ENCODE results near the gene TRMT11.
"Not testable (repeated sequence)": the region's sequence is repeated elsewhere in the genome, so short reads cannot be mapped to it uniquely, and the experiment has no call there.

The TRMT11 gene

GRCh38 chr6:125991653-125992052, 5.3 kb downstream of the TRMT11 start:
- no peak for DNase-seq (ENCODE audit: low spot score)

- no peak for DNase-seq (ENCODE audit: low spot score)
Observed at GRCh38 chr6:125994670-125995488, 8.5 kb downstream of the TRMT11 start.

GRCh38 chr6:125995972-125996580, 9.7 kb downstream of the TRMT11 start:
- peak; percentile 72 for DNase-seq (ENCODE audit: low spot score)

- no peak for DNase-seq (ENCODE audit: low spot score)
Observed at GRCh38 chr6:126002755-126003679, 16.7 kb downstream of the TRMT11 start.

GRCh38 chr6:126007800-126008199, 21.5 kb downstream of the TRMT11 start:
- DNase-seq (ENCODE audit: low spot score), result no peak

GRCh38 chr6:126010040-126010439, 23.7 kb downstream of the TRMT11 start:
- no peak for DNase-seq (ENCODE audit: low spot score)

- no peak for DNase-seq (ENCODE audit: low spot score)
Observed at GRCh38 chr6:126015863-126016262, 29.5 kb downstream of the TRMT11 start.

- no peak for DNase-seq (ENCODE audit: low spot score)
Observed at GRCh38 chr6:126016591-126016990, 30.3 kb downstream of the TRMT11 start.

GRCh38 chr6:126017668-126018067, 31.3 kb downstream of the TRMT11 start:
- peak; percentile 10 for DNase-seq (ENCODE audit: low spot score)

- DNase-seq (ENCODE audit: low spot score), result no peak
Observed at GRCh38 chr6:126020305-126021050, 34.1 kb downstream of the TRMT11 start.

- DNase-seq (ENCODE audit: low spot score), result not testable (repeated sequence)
Observed at GRCh38 chr6:126023474-126023873, 37.1 kb downstream of the TRMT11 start.

- no peak for DNase-seq (ENCODE audit: low spot score)
Observed at GRCh38 chr6:126026001-126026400, 39.7 kb downstream of the TRMT11 start.

- no peak for DNase-seq (ENCODE audit: low spot score)
Observed at GRCh38 chr6:126027601-126028000, 41.3 kb downstream of the TRMT11 start.

GRCh38 chr6:126030045-126030444, 43.7 kb downstream of the TRMT11 start:
- DNase-seq (ENCODE audit: low spot score), result no peak

- DNase-seq (ENCODE audit: low spot score), result peak; percentile 29
Observed at GRCh38 chr6:126033696-126034095, 47.4 kb downstream of the TRMT11 start.

GRCh38 chr6:126034656-126035055, 48.3 kb downstream of the TRMT11 start:
- no peak for DNase-seq (ENCODE audit: low spot score)

GRCh38 chr6:126035764-126036163, 49.4 kb downstream of the TRMT11 start:
- DNase-seq (ENCODE audit: low spot score), result no peak

GRCh38 chr6:126038234-126038633, 51.9 kb downstream of the TRMT11 start:
- no peak for DNase-seq (ENCODE audit: low spot score)

GRCh38 chr6:126039284-126039683, 52.9 kb downstream of the TRMT11 start:
- DNase-seq (ENCODE audit: low spot score), result no peak

- DNase-seq (ENCODE audit: low spot score), result no peak
Observed at GRCh38 chr6:126040394-126040793, 54.1 kb downstream of the TRMT11 start.

- DNase-seq (ENCODE audit: low spot score), result no peak
Observed at GRCh38 chr6:126040826-126041225, 54.5 kb downstream of the TRMT11 start.

Data from SK-N-DZ (cell line).